DMS53 treated with DMSO at 0.1 percent for 48 hours (cell line): ENCODE measurements around the gene STRN4.

Source experiments
- DNase-seq: peaks from one replicate; lab custom pipeline; 2025; ENCODE audit not compliant: unreplicated experiment; lab: John Stamatoyannopoulos, UW

Gene STRN4

GRCh38 chr19:46674416-46675178, 71.7 kb downstream of the STRN4 start:
- no peak for DNase-seq

DNA sequence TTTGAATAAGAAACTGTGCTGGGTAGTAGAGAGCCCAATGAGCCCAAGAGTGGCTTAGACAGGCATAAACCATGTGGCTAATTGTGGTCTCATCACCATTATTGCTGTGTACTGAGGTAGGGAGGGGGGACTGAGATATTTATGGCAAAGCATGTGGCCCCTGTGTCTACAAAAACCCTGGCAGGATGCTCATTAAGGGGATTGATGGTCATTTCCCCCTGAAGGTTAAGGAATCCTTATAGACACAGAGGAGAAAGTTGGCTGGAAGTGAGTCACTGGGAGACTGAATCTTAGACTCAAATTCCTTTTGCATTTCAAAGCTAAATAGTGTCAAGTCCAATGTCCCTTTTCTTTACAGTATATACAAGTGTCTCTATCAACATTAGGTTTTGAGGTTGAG, 75.4 kb downstream of the STRN4 start:
- DNase-seq = no peak
